PFSK-1 (cell line): ENCODE measurements around the gene C5orf46.

ENCODE experiments used
- POLR2AphosphoS5 ChIP-seq: IDR thresholded peaks from 2 replicates; pipeline ENCODE4 v1.6.1; 2012; ENCODE audit warnings: low read depth, mild to moderate bottlenecking, control low read depth, low read length, moderate library complexity
- REST ChIP-seq, 2 experiments: IDR thresholded peaks; 2 replicates each; pipeline versions ENCODE4 v1.6.1 to v1.8.0; 2011 to 2012; ENCODE audit warnings: low read depth in 2 of 2, low read length in 2 of 2, control low read depth in 1 of 2, inconsistent platforms in 1 of 2, mild to moderate bottlenecking in 1 of 2, moderate library complexity in 1 of 2; ENCODE audit not compliant: insufficient read depth in 1 of 2
- SIN3A ChIP-seq: IDR thresholded peaks from 2 replicates; pipeline ENCODE4 v1.6.1; 2012; ENCODE audit warnings: mild to moderate bottlenecking, low read length, moderate library complexity, borderline replicate concordance; ENCODE audit not compliant: insufficient read depth
- TAF1 ChIP-seq: IDR thresholded peaks from 2 replicates; pipeline ENCODE4 v1.6.1; 2012; ENCODE audit warnings: low read length, control low read depth, borderline replicate concordance; ENCODE audit not compliant: insufficient read depth

- no peak for TF ChIP-seq REST (IDR thresholded peaks at IDR 0.05; ENCODE audit: insufficient read depth in 1 of 2, low read depth in 2 of 2, low read length in 2 of 2)
- no peak for TF ChIP-seq POLR2AphosphoS5
- TF ChIP-seq TAF1 = no peak
- TF ChIP-seq SIN3A = no peak
Observed at GRCh38 chr5:147852365-147852764, 54.0 kb downstream of the C5orf46 start.
